Left ventricle myocardium inferior (tissue), 1 donor: ENCODE results near the gene BAAT. TPM values are rescaled to one million over a fixed set of nuclear protein-coding genes. Genes with fewer than 3 reads are reported as not detected.
A peak's percentile ranks its signal among the peaks of the same experiment; 100 is the strongest.

Experiments used
- DNase-seq: peaks from one replicate; pipeline ENCODE4 v3.0.0-alpha.2; 2020
- H3K27ac ChIP-seq: fragments of 200-600 bp; replicated peaks from 2 replicates; pipeline ENCODE4 v1.8.0; 2021
- H3K27me3 ChIP-seq: fragments of 200-600 bp; 2 replicates; pipeline ENCODE4 v1.8.0; 2021; ENCODE audit warnings: low read depth
- H3K36me3 ChIP-seq: fragments of 200-600 bp; 2 replicates; pipeline ENCODE4 v1.8.0; 2021
- H3K4me1 ChIP-seq: fragments of 200-600 bp; 2 replicates; pipeline ENCODE4 v1.8.0; 2021
- H3K4me3 ChIP-seq: fragments of 200-600 bp; 2 replicates; pipeline ENCODE4 v1.8.0; 2021; ENCODE audit warnings: mild to moderate bottlenecking, moderate library complexity
- H3K9me3 ChIP-seq: fragments of 200-600 bp; replicated peaks from 2 replicates; pipeline ENCODE4 v1.8.0; 2021
- intact Hi-C: fragments of 100-400 bp; cut with micrococcal nuclease; formaldehyde crosslinking; loops from one replicate; pipeline ENCODE4 v1.11.0; 2022
- total RNA-seq: library from RNA; stranded (reverse); fragmentation: NEBNext Ultra II Directional; extraction: Animal tissue kit (Norgen Biotek cat#: 25700); gene quantifications from one replicate; pipeline ENCODE4 v1.2.1, GENCODE V29; 2021
- TF ChIP-seq, protein P1 (sequence below): fragments of 200-600 bp; IDR thresholded peaks from 2 replicates; pipeline ENCODE4 v1.8.0; 2021; ENCODE audit warnings: antibody characterized with exemption, mild to moderate bottlenecking, borderline replicate concordance
- donor health status: DM: no; HTN: yes; CAD: no; lungs with severe emphysema.

The BAAT gene
- total RNA-seq, 1 donor from 2014 or later, result not detected

- no peak overlapping the region for H3K4me3 ChIP-seq
- peaks cover 100% of the 10 kb centered on the region for H3K9me3 ChIP-seq
- TF ChIP-seq, protein P1, sequence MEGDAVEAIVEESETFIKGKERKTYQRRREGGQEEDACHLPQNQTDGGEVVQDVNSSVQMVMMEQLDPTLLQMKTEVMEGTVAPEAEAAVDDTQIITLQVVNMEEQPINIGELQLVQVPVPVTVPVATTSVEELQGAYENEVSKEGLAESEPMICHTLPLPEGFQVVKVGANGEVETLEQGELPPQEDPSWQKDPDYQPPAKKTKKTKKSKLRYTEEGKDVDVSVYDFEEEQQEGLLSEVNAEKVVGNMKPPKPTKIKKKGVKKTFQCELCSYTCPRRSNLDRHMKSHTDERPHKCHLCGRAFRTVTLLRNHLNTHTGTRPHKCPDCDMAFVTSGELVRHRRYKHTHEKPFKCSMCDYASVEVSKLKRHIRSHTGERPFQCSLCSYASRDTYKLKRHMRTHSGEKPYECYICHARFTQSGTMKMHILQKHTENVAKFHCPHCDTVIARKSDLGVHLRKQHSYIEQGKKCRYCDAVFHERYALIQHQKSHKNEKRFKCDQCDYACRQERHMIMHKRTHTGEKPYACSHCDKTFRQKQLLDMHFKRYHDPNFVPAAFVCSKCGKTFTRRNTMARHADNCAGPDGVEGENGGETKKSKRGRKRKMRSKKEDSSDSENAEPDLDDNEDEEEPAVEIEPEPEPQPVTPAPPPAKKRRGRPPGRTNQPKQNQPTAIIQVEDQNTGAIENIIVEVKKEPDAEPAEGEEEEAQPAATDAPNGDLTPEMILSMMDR, result no peak
- intact Hi-C loops, result loop anchor here (10.0 kb wide), 1 partner anchor 126 kb away; the partner anchor contains the start of gene RNF20
- H3K36me3 ChIP-seq, result peaks cover 98% of the 10 kb centered on the region
- DNase-seq, result no peak
- H3K27me3 ChIP-seq, result no peaks in the 10 kb centered on the region
- H3K27ac ChIP-seq, result no peak overlapping the region
- no peaks in the 10 kb centered on the region for H3K4me1 ChIP-seq
Measured at GRCh38 chr9:101408374-101409078, 23.7 kb upstream of the BAAT start.

GRCh38 chr9:101403516-101404285, 18.9 kb upstream of the BAAT start:
- intact Hi-C loops, result loop anchor here (10.0 kb wide), 1 partner anchor 131 kb away; the partner anchor contains the start of gene RNF20
- DNase-seq, result no peak
- Histone ChIP-seq H3K4me3 (no peak overlapping the region), H3K36me3 (peaks cover 85% of the 10 kb centered on the region), H3K4me1 (peaks cover 41% of the 10 kb centered on the region), H3K27ac (no peak overlapping the region), H3K27me3 (no peaks in the 10 kb centered on the region), H3K9me3 (peaks cover 73% of the 10 kb centered on the region)
- TF ChIP-seq, protein P1, result no peak

GRCh38 chr9:101400120-101400519, 15.3 kb upstream of the BAAT start:
- H3K4me3 ChIP-seq, result peak overlapping the region; percentile 85
- DNase-seq, result peak; percentile 30
- H3K27me3 ChIP-seq, result no peaks in the 10 kb centered on the region
- intact Hi-C loops, result loop anchor here (10.0 kb wide), 1 partner anchor 135 kb away; the partner anchor contains the start of gene RNF20
- peak overlapping the region; percentile 93 for H3K27ac ChIP-seq
- H3K4me1 ChIP-seq, result peaks cover 73% of the 10 kb centered on the region
- H3K36me3 ChIP-seq, result peaks cover 58% of the 10 kb centered on the region
- peaks cover 37% of the 10 kb centered on the region for H3K9me3 ChIP-seq
- TF ChIP-seq, protein P1, result no peak

GRCh38 chr9:101399643-101399970, 14.8 kb upstream of the BAAT start:
- no peak for DNase-seq
- Histone ChIP-seq H3K9me3 (peaks cover 32% of the 10 kb centered on the region), H3K27me3 (no peaks in the 10 kb centered on the region), H3K36me3 (peaks cover 53% of the 10 kb centered on the region), H3K27ac (peak overlapping the region; percentile 93), H3K4me3 (peak overlapping the region; percentile 85), H3K4me1 (peaks cover 76% of the 10 kb centered on the region)
- TF ChIP-seq, protein P1, result no peak
- intact Hi-C loops, result no loop called here

DNA sequence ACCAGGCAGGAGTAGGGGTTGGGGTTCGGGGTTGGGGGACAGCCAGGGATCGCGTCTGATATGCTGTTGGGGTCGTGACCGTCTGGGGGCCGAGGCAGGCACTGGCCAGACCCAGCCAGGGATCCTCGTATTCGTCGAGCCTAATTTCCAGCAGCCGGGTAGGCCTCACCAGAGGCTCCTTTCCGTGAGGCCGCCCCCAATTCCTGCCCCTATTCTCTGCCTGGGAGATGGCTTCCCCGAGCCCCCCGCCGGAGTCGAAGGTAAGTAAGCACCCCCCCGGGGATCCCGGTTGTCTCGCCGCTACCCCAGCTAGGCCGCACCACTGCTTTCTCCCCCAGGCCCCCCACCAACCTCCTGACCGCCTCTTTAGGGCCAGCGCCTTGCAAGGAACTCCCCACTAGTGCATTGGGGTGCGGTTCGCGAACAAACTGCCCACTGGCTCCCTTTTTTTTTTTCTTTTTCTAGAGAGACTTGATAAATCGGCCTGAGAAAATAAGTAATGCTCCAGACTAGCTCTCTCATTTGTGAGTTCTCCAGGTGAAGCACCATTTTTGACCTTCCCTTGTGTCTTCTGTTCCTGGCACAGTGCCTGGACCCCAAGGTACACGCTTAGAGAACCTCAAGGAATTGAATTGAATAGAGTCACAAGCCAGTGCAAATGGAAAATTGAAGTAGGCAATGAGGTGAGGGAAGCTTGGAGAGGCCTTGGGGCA, 14.3 kb upstream of the BAAT start:
- DNase-seq, result no peak
- H3K4me3 ChIP-seq, result peak overlapping the region; percentile 85
- peaks cover 48% of the 10 kb centered on the region for H3K36me3 ChIP-seq
- TF ChIP-seq, protein P1, result no peak
- intact Hi-C loops, result no loop called here
- H3K27me3 ChIP-seq, result no peaks in the 10 kb centered on the region
- H3K27ac ChIP-seq, result peak overlapping the region; percentile 93
- H3K4me1 ChIP-seq, result peaks cover 82% of the 10 kb centered on the region
- peaks cover 28% of the 10 kb centered on the region for H3K9me3 ChIP-seq
